Suprapubic skin (tissue), 3 donors: Measurements from ENCODE around the gene ZNF740.

Experiments used
- CTCF ChIP-seq, 2 donors: fragments of 200-600 bp in 1 of 2; fragments of 450-650 bp in 1 of 2; sonication (generic) in 1 of 2; IDR thresholded peaks; one replicate each; pipeline ENCODE4 v1.5.1; 2016 to 2019; ENCODE audit warnings: antibody characterized with exemption in 2 of 2, mild to moderate bottlenecking in 1 of 2, moderate library complexity in 1 of 2
- EP300 ChIP-seq: sonication (generic); formaldehyde crosslinking; IDR thresholded peaks from one replicate; pipeline ENCODE4 v1.6.1; 2017; ENCODE audit warnings: antibody characterized with exemption

- TF ChIP-seq EP300 (no peak), CTCF (IDR thresholded peaks at IDR 0.05) (no peak)
Observed at GRCh38 chr12:53218551-53219291, 38.2 kb downstream of the ZNF740 start.
